GM19372 (cell line): ENCODE results near the gene SYT12.

ENCODE experiments used
- ATAC-seq: cut with Tn5 transposase; IDR thresholded peaks from one replicate; pipeline ENCODE4 v1.9.1; 2021; ENCODE audit warnings: mild to moderate bottlenecking, low read depth, moderate library complexity; ENCODE audit not compliant: unreplicated experiment

SYT12 gene

GRCh38 chr11:67090717-67091116 is 67.8 kb downstream of the SYT12 start:
- ATAC-seq, result no peak

- no peak for ATAC-seq
These were observed 72.2 kb downstream of the SYT12 start for GRCh38 chr11:67095214-67095507.

GRCh38 chr11:67098799-67099429 is 76.0 kb downstream of the SYT12 start:
- ATAC-seq, result no peak

GRCh38 chr11:67099831-67100324 is 76.9 kb downstream of the SYT12 start:
- no peak for ATAC-seq
